SK-N-MC (cell line): Measurements from ENCODE around the gene NBEAL1.
"Not testable (repeated sequence)": the region's sequence is repeated elsewhere in the genome, so short reads cannot be mapped to it uniquely, and the experiment has no call there.

Experiments
- DNase-seq: peaks from one replicate; pipeline ENCODE4 v3.0.0-alpha.2; 2011; ENCODE audit warnings: low read depth, low spot score
- H3K27ac ChIP-seq: fragments of 200-600 bp; sonication (generic); 2 replicates; pipeline ENCODE4 v1.5.1; 2016; ENCODE audit warnings: mixed run types
- H3K36me3 ChIP-seq: fragments of 200-600 bp; sonication (generic); 2 replicates; pipeline ENCODE4 v1.6.1; 2017; ENCODE audit warnings: antibody characterized with exemption, low read length, mixed read lengths; ENCODE audit not compliant: insufficient read depth
- H3K4me3 ChIP-seq: fragments of 200-600 bp; sonication (generic); 2 replicates; pipeline ENCODE4 v1.5.1; 2016
- H3K9ac ChIP-seq: fragments of 200-600 bp; sonication (generic); 2 replicates; pipeline ENCODE4 v1.8.0; 2017; ENCODE audit warnings: mixed run types, mixed read lengths; ENCODE audit not compliant: insufficient read length
- H3K9me3 ChIP-seq: fragments of 200-600 bp; sonication (generic); 2 replicates; pipeline ENCODE4 v1.6.1; 2017; ENCODE audit warnings: low read depth, mild to moderate bottlenecking, antibody characterized with exemption, low read length, moderate library complexity, mixed read lengths
- EZH2 ChIP-seq: fragments of 200-600 bp; sonication (generic); IDR thresholded peaks from one replicate; pipeline ENCODE4 v1.6.1; 2017; ENCODE audit warnings: antibody characterized with exemption
- FOXP2 ChIP-seq: optimal IDR thresholded peaks from 2 replicates; pipeline ENCODE3; 2011; ENCODE audit warnings: mild to moderate bottlenecking, moderate library complexity; ENCODE audit not compliant: insufficient read depth; ENCODE audit errors: extremely low read length, control extremely low read depth
- POLR2AphosphoS5 ChIP-seq: IDR thresholded peaks from 2 replicates; pipeline ENCODE4 v1.6.1; 2012; ENCODE audit warnings: mild to moderate bottlenecking, low read depth, low read length, borderline replicate concordance

The NBEAL1 gene

DNA sequence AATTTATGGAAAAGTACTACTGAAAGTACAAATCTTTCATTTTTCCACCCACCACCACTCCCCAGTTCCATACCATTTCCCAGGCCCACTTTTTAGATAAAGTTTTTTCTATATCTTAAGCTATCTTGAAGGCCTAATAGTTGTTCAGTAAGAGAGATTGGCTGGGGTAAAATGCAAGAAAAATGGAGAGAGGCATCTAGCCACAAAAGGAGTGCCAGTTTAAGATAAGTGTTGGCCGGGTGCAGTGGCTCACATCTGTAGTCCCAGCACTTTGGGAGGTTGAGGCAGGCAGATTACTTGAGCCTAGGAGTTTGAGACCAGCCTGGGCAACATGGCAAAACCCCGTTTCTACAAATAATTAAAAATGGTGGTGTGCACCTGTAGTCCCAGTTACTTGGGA, 28.6 kb downstream of the NBEAL1 start:
- no peak overlapping the region for H3K4me3 ChIP-seq
- TF ChIP-seq EZH2: no peak
- no peak for TF ChIP-seq POLR2AphosphoS5
- no peak for TF ChIP-seq FOXP2

DNA sequence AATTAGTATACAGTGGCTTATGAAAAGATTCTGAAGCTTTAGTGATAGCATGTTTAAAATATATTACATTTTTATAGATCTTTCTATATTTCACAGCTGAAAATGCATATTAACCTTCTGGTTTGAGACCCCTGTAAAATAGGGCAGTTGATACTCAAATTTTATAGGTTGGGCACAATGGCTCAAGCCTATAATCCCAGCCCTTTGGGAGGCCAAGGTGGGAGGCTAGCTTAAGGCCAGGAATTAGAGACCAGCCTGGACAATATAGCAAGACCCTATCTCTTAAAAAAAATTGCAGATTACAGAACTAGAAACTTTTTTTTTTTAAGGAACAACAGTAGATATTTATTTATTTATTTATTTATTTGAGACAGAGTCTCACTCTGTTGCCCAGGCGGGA, 31.2 kb downstream of the NBEAL1 start:
- Histone ChIP-seq H3K4me3 (no peak overlapping the region), H3K27ac (no peak overlapping the region), H3K9ac (no peak overlapping the region), H3K36me3 (peaks cover 8% of the 10 kb centered on the region), H3K9me3 (no peaks in the 10 kb centered on the region)
- TF ChIP-seq POLR2AphosphoS5 (no peak), FOXP2 (no peak), EZH2 (no peak)
- DNase-seq: no peak

More for the DNA sequence above, 28.6 kb downstream of the NBEAL1 start:
- DNase-seq: no peak
- no peak overlapping the region for H3K27ac ChIP-seq
- no peak overlapping the region for H3K9ac ChIP-seq
- peaks cover 8% of the 10 kb centered on the region for H3K36me3 ChIP-seq
- H3K9me3 ChIP-seq: no peaks in the 10 kb centered on the region

- no peaks in the 10 kb centered on the region for H3K9me3 ChIP-seq
- H3K9ac ChIP-seq: no peak overlapping the region
- no peak overlapping the region for H3K27ac ChIP-seq
- no peaks in the 10 kb centered on the region; the same call in 1 of the 2 replicates for H3K36me3 ChIP-seq
- H3K4me3 ChIP-seq: no peak overlapping the region
- TF ChIP-seq POLR2AphosphoS5: no peak
- DNase-seq: no peak
Observed at GRCh38 chr2:203052539-203052938, 37.9 kb downstream of the NBEAL1 start.

DNA sequence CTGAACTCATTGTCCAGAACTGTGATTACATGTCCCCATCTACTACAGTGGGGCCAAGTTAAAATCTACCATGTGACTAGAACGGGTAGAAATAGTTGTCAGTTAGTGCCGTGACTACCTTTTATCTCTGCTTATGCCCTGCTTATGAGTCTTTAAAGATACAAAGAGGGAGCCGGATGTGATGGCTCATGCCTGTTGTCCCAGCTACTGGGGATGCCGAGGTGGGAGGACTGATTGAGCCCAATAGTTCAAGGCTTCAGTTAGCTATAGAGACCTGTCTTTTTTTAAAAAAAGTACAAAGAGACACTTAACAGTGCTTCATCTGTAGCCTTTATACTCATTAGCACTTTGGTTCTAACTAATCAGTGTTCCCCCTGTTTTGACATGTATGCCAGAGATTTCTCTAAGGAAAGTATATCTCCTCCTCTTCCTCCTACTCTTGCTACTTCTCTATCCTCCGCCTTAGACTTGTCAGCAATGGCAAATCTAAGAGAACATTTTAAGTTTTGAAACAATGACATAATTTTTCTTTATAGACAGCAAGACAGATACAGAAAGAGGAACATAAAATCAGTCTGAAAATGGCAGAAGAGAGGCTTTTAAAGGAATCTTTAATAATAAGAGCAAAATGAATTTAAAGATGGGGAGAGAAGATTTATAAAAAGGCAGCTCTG, 45.0 kb downstream of the NBEAL1 start:
- no peak overlapping the region for H3K4me3 ChIP-seq
- no peaks in the 10 kb centered on the region for H3K9me3 ChIP-seq
- no peak overlapping the region for H3K9ac ChIP-seq
- H3K27ac ChIP-seq: no peak overlapping the region
- H3K36me3 ChIP-seq: peaks cover 3% of the 10 kb centered on the region
- no peak for TF ChIP-seq FOXP2
- no peak for TF ChIP-seq EZH2
- no peak for TF ChIP-seq POLR2AphosphoS5
- DNase-seq: no peak

DNA sequence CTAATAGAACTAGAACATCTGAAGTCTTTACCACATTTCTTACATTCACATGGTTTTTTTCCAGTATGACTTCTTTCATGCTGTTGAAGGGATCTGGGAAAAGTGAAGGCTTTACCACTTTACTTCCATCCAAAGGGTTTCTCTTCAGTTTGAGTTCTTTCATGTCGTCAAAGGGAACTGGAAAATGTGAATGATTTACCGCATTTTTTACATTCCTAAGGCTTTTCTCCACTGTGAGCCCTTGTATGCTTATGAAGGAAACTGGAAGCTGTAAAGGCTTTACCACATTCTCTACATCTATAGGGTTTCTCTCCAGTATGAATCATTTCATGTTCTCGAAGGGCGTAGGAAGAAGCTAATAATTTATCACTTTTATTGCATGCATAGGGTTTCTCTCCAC, 46.7 kb downstream of the NBEAL1 start:
- H3K36me3 ChIP-seq: peaks cover 3% of the 10 kb centered on the region
- TF ChIP-seq POLR2AphosphoS5: no peak
- TF ChIP-seq EZH2: no peak
- TF ChIP-seq FOXP2: no peak
- no peak overlapping the region for H3K27ac ChIP-seq
- peak; percentile 47 for DNase-seq
- no peak overlapping the region for H3K9ac ChIP-seq
- H3K4me3 ChIP-seq: no peak overlapping the region
- H3K9me3 ChIP-seq: no peaks in the 10 kb centered on the region

GRCh38 chr2:203062126-203062525, 47.5 kb downstream of the NBEAL1 start:
- Histone ChIP-seq H3K4me3 (no peak overlapping the region), H3K9ac (no peak overlapping the region), H3K36me3 (peaks cover 3% of the 10 kb centered on the region), H3K27ac (no peak overlapping the region), H3K9me3 (no peaks in the 10 kb centered on the region)
- DNase-seq: no peak
- TF ChIP-seq FOXP2: no peak

DNA sequence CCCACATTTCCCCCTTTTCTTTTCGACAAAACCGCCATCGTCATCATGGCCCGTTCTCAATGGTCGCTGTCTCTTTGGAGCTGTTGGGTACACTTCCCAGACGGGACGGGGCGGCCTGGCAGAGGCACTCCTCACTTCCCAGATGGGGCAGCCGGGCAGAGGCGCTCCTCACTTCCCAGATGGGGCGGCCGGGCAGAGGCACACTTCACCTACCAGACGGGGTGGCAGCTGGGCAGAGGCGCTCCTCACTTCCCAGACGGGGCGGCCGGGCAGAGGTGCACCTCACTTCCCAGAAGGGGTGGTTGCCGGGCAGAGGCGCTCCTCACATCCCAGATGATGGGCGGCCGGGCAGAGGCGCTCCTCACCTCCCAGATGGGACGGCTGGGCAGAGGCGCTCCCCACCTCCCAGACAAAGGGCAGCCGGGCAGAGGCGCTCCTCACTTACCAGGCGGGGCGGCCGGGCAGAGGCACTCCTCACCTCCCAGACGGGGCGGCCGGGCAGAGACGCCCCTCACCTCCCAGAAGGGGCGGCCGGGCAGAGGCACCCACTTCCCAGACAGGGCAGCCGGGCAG, 51.9 kb downstream of the NBEAL1 start:
- not testable (repeated sequence) for H3K36me3 ChIP-seq, H3K9ac ChIP-seq, H3K9me3 ChIP-seq, H3K27ac ChIP-seq, DNase-seq, H3K4me3 ChIP-seq

DNA sequence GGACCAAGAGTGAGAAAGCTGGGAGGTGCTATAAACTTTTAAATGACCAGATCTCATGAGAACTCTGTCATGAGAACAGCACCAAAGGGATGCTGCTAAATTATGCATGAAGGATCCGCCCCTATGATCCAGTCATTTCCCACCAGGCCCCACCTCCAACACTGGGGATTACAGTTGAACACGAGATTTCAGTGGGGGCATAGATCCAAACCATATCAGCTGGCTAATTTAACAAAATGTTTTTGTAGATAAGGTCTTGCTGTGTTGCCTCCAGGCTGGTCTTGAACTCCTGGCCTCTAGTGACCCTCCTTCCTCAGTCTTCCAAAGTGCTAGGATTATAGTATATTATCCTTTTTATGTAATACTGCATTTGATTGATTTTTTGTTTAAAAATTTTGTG, 56.0 kb downstream of the NBEAL1 start:
- DNase-seq: no peak
- Histone ChIP-seq H3K36me3 (peaks cover 4% of the 10 kb centered on the region; the same call in 1 of the 2 replicates), H3K4me3 (no peak overlapping the region), H3K9ac (no peak overlapping the region), H3K9me3 (0 out of 2 replicates have a peak, but pooled peaks cover 3% of the 10 kb centered on the region), H3K27ac (no peak overlapping the region)
- TF ChIP-seq POLR2AphosphoS5: no peak
- no peak for TF ChIP-seq EZH2
- TF ChIP-seq FOXP2: no peak

DNA sequence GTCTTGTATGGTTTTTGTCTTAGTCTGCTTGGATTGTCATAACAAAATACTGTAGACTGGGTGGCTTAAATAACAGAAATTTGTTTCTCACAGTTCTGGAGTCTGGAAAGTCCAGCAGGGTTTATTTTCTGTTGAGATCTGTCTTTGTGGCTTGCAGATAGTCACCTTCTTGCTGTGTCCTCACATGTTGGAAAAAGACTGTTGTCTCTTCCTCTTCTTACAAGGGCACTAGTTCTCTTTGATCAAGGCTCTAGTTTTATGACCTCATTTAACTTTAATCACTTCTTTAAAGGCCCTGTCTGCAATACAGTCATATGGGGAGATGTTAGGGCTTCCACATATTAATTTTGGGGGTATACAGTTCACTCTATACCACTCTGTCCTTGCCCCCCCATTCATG, 56.5 kb downstream of the NBEAL1 start:
- TF ChIP-seq POLR2AphosphoS5 (no peak), FOXP2 (no peak), EZH2 (no peak)
- Histone ChIP-seq H3K9me3 (0 out of 2 replicates have a peak, but pooled peaks cover 3% of the 10 kb centered on the region), H3K9ac (no peak overlapping the region), H3K36me3 (peaks cover 4% of the 10 kb centered on the region; the same call in 1 of the 2 replicates), H3K27ac (no peak overlapping the region), H3K4me3 (no peak overlapping the region)
- no peak for DNase-seq
